ENCODE measurements around the gene ZEB2.

The ZEB2 gene

GRCh38 chr2:144548088-144548487, 28.2 kb upstream of the ZEB2 start:
- H3K9me3 ChIP-seq (ENCODE audit: control insufficient read depth, insufficient read depth, low read length): no peaks in the 10 kb centered on the region
- no peaks in the 10 kb centered on the region for H3K36me3 ChIP-seq (ENCODE audit: control insufficient read depth, low read length)
- H3K27me3 ChIP-seq (ENCODE audit: control insufficient read depth, low read length): no peaks in the 10 kb centered on the region
- no peak for TF ChIP-seq CTCF (IDR thresholded peaks at IDR 0.05; ENCODE audit: low read depth, low read length, poor library complexity, severe bottlenecking)
- no peak for TF ChIP-seq EZH2phosphoT487 (IDR thresholded peaks at IDR 0.05; ENCODE audit: borderline replicate concordance, low read length)
- H3K4me1 ChIP-seq (ENCODE audit: control insufficient read depth, low read length): peaks cover 31% of the 10 kb centered on the region
- no peaks in the 10 kb centered on the region for H3K79me2 ChIP-seq (ENCODE audit: control insufficient read depth, low read length)
- H3F3A ChIP-seq (ENCODE audit: control insufficient read depth, insufficient read depth): no peaks in the 10 kb centered on the region
- H4K20me1 ChIP-seq (ENCODE audit: control insufficient read depth, insufficient read depth, low read depth, low read length): no peaks in the 10 kb centered on the region
- H3K9me2 ChIP-seq (replicated peaks; ENCODE audit: control insufficient read depth, low read length): no peaks in the 10 kb centered on the region
- peak overlapping the region; percentile 45 for H3K27ac ChIP-seq (ENCODE audit: low read depth, low read length)
- H3K4me2 ChIP-seq (ENCODE audit: low read length): peak overlapping the region; percentile 52
- peak overlapping the region; percentile 22 for H3K4me3 ChIP-seq (ENCODE audit: low read length)

- Histone ChIP-seq H3K27me3 (ENCODE audit: control insufficient read depth, low read length) (no peaks in the 10 kb centered on the region), H3K79me2 (ENCODE audit: control insufficient read depth, low read length) (no peaks in the 10 kb centered on the region), H3K4me1 (ENCODE audit: control insufficient read depth, low read length) (peaks cover 31% of the 10 kb centered on the region), H3K4me2 (ENCODE audit: low read length) (peak overlapping the region; percentile 52; the same call in 1 of the 2 replicates), H4K20me1 (ENCODE audit: control insufficient read depth, insufficient read depth, low read depth, low read length) (no peaks in the 10 kb centered on the region), H3K9me2 (replicated peaks; ENCODE audit: control insufficient read depth, low read length) (no peaks in the 10 kb centered on the region), H3F3A (ENCODE audit: control insufficient read depth, insufficient read depth) (no peaks in the 10 kb centered on the region), H3K27ac (ENCODE audit: low read depth, low read length) (no peak overlapping the region), H3K4me3 (ENCODE audit: low read length) (no peak overlapping the region; the same call in 1 of the 2 replicates), H3K36me3 (ENCODE audit: control insufficient read depth, low read length) (no peaks in the 10 kb centered on the region), H3K9me3 (ENCODE audit: control insufficient read depth, insufficient read depth, low read length) (no peaks in the 10 kb centered on the region)
- TF ChIP-seq EZH2phosphoT487 (IDR thresholded peaks at IDR 0.05; ENCODE audit: borderline replicate concordance, low read length) (no peak), CTCF (IDR thresholded peaks at IDR 0.05; ENCODE audit: low read depth, low read length, poor library complexity, severe bottlenecking) (no peak)
Observed at GRCh38 chr2:144547494-144547893, 27.6 kb upstream of the ZEB2 start.

- Histone ChIP-seq H3F3A (ENCODE audit: control insufficient read depth, insufficient read depth) (no peaks in the 10 kb centered on the region), H3K36me3 (ENCODE audit: control insufficient read depth, low read length) (no peaks in the 10 kb centered on the region), H3K4me1 (ENCODE audit: control insufficient read depth, low read length) (peaks cover 31% of the 10 kb centered on the region), H3K9me3 (ENCODE audit: control insufficient read depth, insufficient read depth, low read length) (no peaks in the 10 kb centered on the region), H3K4me3 (ENCODE audit: low read length) (no peak overlapping the region), H3K9me2 (replicated peaks; ENCODE audit: control insufficient read depth, low read length) (no peaks in the 10 kb centered on the region), H4K20me1 (ENCODE audit: control insufficient read depth, insufficient read depth, low read depth, low read length) (no peaks in the 10 kb centered on the region), H3K79me2 (ENCODE audit: control insufficient read depth, low read length) (no peaks in the 10 kb centered on the region), H3K27me3 (ENCODE audit: control insufficient read depth, low read length) (no peaks in the 10 kb centered on the region), H3K27ac (ENCODE audit: low read depth, low read length) (no peak overlapping the region), H3K4me2 (ENCODE audit: low read length) (no peak overlapping the region)
- TF ChIP-seq CTCF (IDR thresholded peaks at IDR 0.05; ENCODE audit: low read depth, low read length, poor library complexity, severe bottlenecking) (no peak), EZH2phosphoT487 (IDR thresholded peaks at IDR 0.05; ENCODE audit: borderline replicate concordance, low read length) (no peak)
Observed at GRCh38 chr2:144546933-144547332, 27.0 kb upstream of the ZEB2 start.
